Activated T-cell treated with anti-CD3 and anti-CD28 coated beads, Interleukin-2, amount 50 U/mL, for 48 hours (primary cell): ENCODE results near the gene ADCYAP1R1.

Experiments used
- DNase-seq, 2 experiments: peaks; one replicate each; pipeline ENCODE4 v3.0.0-alpha.2; 2020

ADCYAP1R1 gene

GRCh38 chr7:31044529-31044928 lies 7.6 kb upstream of the ADCYAP1R1 start:
- DNase-seq = no peak

- no peak for DNase-seq
Observed at GRCh38 chr7:31046723-31047122, 5.4 kb upstream of the ADCYAP1R1 start.

GRCh38 chr7:31047313-31048146 lies 4.6 kb upstream of the ADCYAP1R1 start:
- DNase-seq = no peak

- DNase-seq = no peak
Observed at GRCh38 chr7:31049005-31049765, 2.9 kb upstream of the ADCYAP1R1 start.

- DNase-seq = no peak
Observed at GRCh38 chr7:31052487-31052840, 356 bp downstream of the ADCYAP1R1 start.

GRCh38 chr7:31052841-31053601 lies 913 bp downstream of the ADCYAP1R1 start:
- no peak for DNase-seq

- no peak for DNase-seq
Observed at GRCh38 chr7:31053986-31054385, 1.9 kb downstream of the ADCYAP1R1 start.

GRCh38 chr7:31054608-31055278 lies 2.6 kb downstream of the ADCYAP1R1 start:
- no peak for DNase-seq

GRCh38 chr7:31055471-31055870 lies 3.4 kb downstream of the ADCYAP1R1 start:
- no peak for DNase-seq

GRCh38 chr7:31056775-31057346 lies 4.8 kb downstream of the ADCYAP1R1 start:
- DNase-seq = no peak

GRCh38 chr7:31058122-31058521 lies 6.0 kb downstream of the ADCYAP1R1 start:
- DNase-seq = peak in 1 of 2 experiments; percentile 19

GRCh38 chr7:31058688-31059087 lies 6.6 kb downstream of the ADCYAP1R1 start:
- DNase-seq = no peak

- DNase-seq = no peak
Observed at GRCh38 chr7:31059551-31059950, 7.4 kb downstream of the ADCYAP1R1 start.

GRCh38 chr7:31061185-31061584 lies 9.1 kb downstream of the ADCYAP1R1 start:
- no peak for DNase-seq

- DNase-seq = no peak
Observed at GRCh38 chr7:31062746-31063435, 10.8 kb downstream of the ADCYAP1R1 start.

- no peak for DNase-seq
Observed at GRCh38 chr7:31065021-31065593, 13.0 kb downstream of the ADCYAP1R1 start.

GRCh38 chr7:31065840-31066239 lies 13.7 kb downstream of the ADCYAP1R1 start:
- DNase-seq = no peak

GRCh38 chr7:31066516-31067130 lies 14.5 kb downstream of the ADCYAP1R1 start:
- DNase-seq = no peak

GRCh38 chr7:31067491-31067890 lies 15.4 kb downstream of the ADCYAP1R1 start:
- DNase-seq = no peak

- no peak for DNase-seq
Observed at GRCh38 chr7:31068006-31068675, 16.0 kb downstream of the ADCYAP1R1 start.
